CD4-positive, alpha-beta memory T cell (primary cell): ENCODE results near the gene SOX5. TPM values are rescaled to one million over a fixed set of nuclear protein-coding genes. Genes with fewer than 3 reads are reported as not detected.

Source experiments
- CTCF ChIA-PET: fragments of 350-600 bp; sonication (Branson Sonifier 250); formaldehyde crosslinking; loops from one replicate; lab custom pipeline; 2021; ENCODE audit warnings: inconsistent platforms; ENCODE audit not compliant: partially characterized antibody; lab: Charles Lee
- POLR2A ChIA-PET: fragments of 350-600 bp; sonication (Branson Sonifier 250); formaldehyde crosslinking; loops from one replicate; lab custom pipeline; 2021; ENCODE audit not compliant: partially characterized antibody; lab: Charles Lee
- DNase-seq, 5 donors: peaks; one replicate each; pipeline versions ENCODE4 v3.0.0 to v3.0.0-alpha.2; 2020 to 2022; ENCODE audit warnings: mixed read lengths in 1 of 5
- H3K27ac ChIP-seq: one replicate; pipeline ENCODE4 v1.7.0; 2013; ENCODE audit warnings: low read depth, low read length
- H3K27me3 ChIP-seq: 2 replicates; pipeline ENCODE4 v1.7.0; 2013; ENCODE audit warnings: mild to moderate bottlenecking, low read length, moderate library complexity; ENCODE audit not compliant: insufficient read depth
- H3K36me3 ChIP-seq: 2 replicates; pipeline ENCODE4 v1.7.0; 2013; ENCODE audit warnings: mild to moderate bottlenecking, low read length, moderate library complexity; ENCODE audit not compliant: insufficient read depth
- H3K4me1 ChIP-seq: 2 replicates; pipeline ENCODE4 v1.7.0; 2013; ENCODE audit warnings: mild to moderate bottlenecking, low read length, moderate library complexity; ENCODE audit not compliant: insufficient read depth
- H3K4me3 ChIP-seq, 2 donors: one replicate each; pipeline ENCODE4 v1.7.0; 2013; ENCODE audit warnings: low read length in 2 of 2, mild to moderate bottlenecking in 1 of 2
- H3K9me3 ChIP-seq, 2 donors: one replicate each; pipeline ENCODE4 v1.7.0; 2013; ENCODE audit warnings: low read length in 2 of 2, control low read depth in 1 of 2; ENCODE audit not compliant: control insufficient read depth in 1 of 2
- H3K27ac Mint-ChIP-seq, 7 donors: one replicate each; pipeline ENCODE4 v1.8.0; 2020 to 2021; ENCODE audit warnings: mixed read lengths in 7 of 7, mild to moderate bottlenecking in 6 of 7, inconsistent platforms in 3 of 7, moderate library complexity in 3 of 7
- H3K27me3 Mint-ChIP-seq, 2 donors: one replicate each; pipeline ENCODE4 v1.8.0; 2020 to 2021; ENCODE audit warnings: mixed read lengths in 2 of 2
- H3K36me3 Mint-ChIP-seq, 2 donors: one replicate each; pipeline ENCODE4 v1.8.0; 2020 to 2021; ENCODE audit warnings: mixed read lengths in 2 of 2, inconsistent platforms in 1 of 2, mild to moderate bottlenecking in 1 of 2
- H3K4me1 Mint-ChIP-seq, 4 donors: one replicate each; pipeline ENCODE4 v1.8.0; 2020 to 2021; ENCODE audit warnings: mixed read lengths in 4 of 4, mild to moderate bottlenecking in 1 of 4
- H3K4me3 Mint-ChIP-seq, 8 donors: one replicate each; pipeline ENCODE4 v1.8.0; 2020 to 2021; ENCODE audit warnings: mixed read lengths in 8 of 8, mild to moderate bottlenecking in 7 of 8, moderate library complexity in 6 of 8, inconsistent platforms in 3 of 8
- H3K9me3 Mint-ChIP-seq, 8 donors: one replicate each; pipeline ENCODE4 v1.8.0; 2020 to 2021; ENCODE audit warnings: mixed read lengths in 8 of 8, mild to moderate bottlenecking in 5 of 8, inconsistent platforms in 3 of 8, moderate library complexity in 1 of 8
- intact Hi-C: fragments of 100-400 bp; cut with micrococcal nuclease; formaldehyde crosslinking; loops from one replicate; pipeline ENCODE4 v1.15.1; 2023
- polyA plus RNA-seq, 2 donors: library from polyadenylated mRNA; unstranded; fragments of 300-500 nt; fragmentation: Illumina TruSeq; gene quantifications; one replicate each; pipeline ENCODE4 v1.2.3, GENCODE V29; 2021
- total RNA-seq, 2 experiments: library from RNA; stranded (reverse); gene quantifications; one replicate each; pipeline ENCODE4 v1.2.3, GENCODE V29; 2021

Gene SOX5
- total and polyA plus RNA-seq, 4 experiments from 2014 or later: 0.29 TPM; not detected in 3

- H3K4me1 Mint-ChIP-seq: no peaks in the 10 kb centered on the region
- H3K9me3 ChIP-seq: no peaks in the 10 kb centered on the region
- H3K27me3 Mint-ChIP-seq: no peaks in the 10 kb centered on the region
- H3K36me3 Mint-ChIP-seq: no peaks in the 10 kb centered on the region
- intact Hi-C loops: no loop called here
- ChIA-PET POLR2A (no interaction called here), CTCF (no interaction called here)
- no peak for DNase-seq
- H3K4me3 Mint-ChIP-seq: no peak overlapping the region
- H3K4me3 ChIP-seq: no peak overlapping the region
- no peaks in the 10 kb centered on the region for H3K36me3 ChIP-seq
- H3K27ac Mint-ChIP-seq: no peak overlapping the region
- H3K4me1 ChIP-seq: no peaks in the 10 kb centered on the region
- no peak overlapping the region for H3K27ac ChIP-seq
- no peaks in the 10 kb centered on the region for H3K27me3 ChIP-seq
- peaks cover 0 to 4% (median 0%) of the 10 kb centered on the region in 8 donors for H3K9me3 Mint-ChIP-seq
These were observed 361.5 kb downstream of the SOX5 start for GRCh38 chr12:23587833-23588559.

GRCh38 chr12:23585782-23586163, 363.7 kb downstream of the SOX5 start:
- ChIA-PET CTCF (no interaction called here), POLR2A (no interaction called here)
- DNase-seq: no peak
- Histone ChIP-seq H3K9me3 (no peaks in the 10 kb centered on the region), H3K27me3 (no peaks in the 10 kb centered on the region), H3K36me3 (no peaks in the 10 kb centered on the region), H3K27ac (no peak overlapping the region), H3K4me3 (no peak overlapping the region), H3K4me1 (no peaks in the 10 kb centered on the region)
- Mint-ChIP-seq H3K4me3 (no peak overlapping the region), H3K4me1 (no peaks in the 10 kb centered on the region), H3K9me3 (peaks cover 0 to 4% (median 0%) of the 10 kb centered on the region in 8 donors), H3K36me3 (no peaks in the 10 kb centered on the region), H3K27me3 (no peaks in the 10 kb centered on the region), H3K27ac (no peak overlapping the region)
- intact Hi-C loops: no loop called here

GRCh38 chr12:23585156-23585781, 364.2 kb downstream of the SOX5 start:
- H3K27ac Mint-ChIP-seq: no peak overlapping the region
- H3K27me3 Mint-ChIP-seq: no peaks in the 10 kb centered on the region
- ChIA-PET CTCF (no interaction called here), POLR2A (no interaction called here)
- H3K4me1 Mint-ChIP-seq: no peaks in the 10 kb centered on the region
- Histone ChIP-seq H3K27me3 (no peaks in the 10 kb centered on the region), H3K27ac (no peak overlapping the region), H3K36me3 (no peaks in the 10 kb centered on the region), H3K9me3 (no peaks in the 10 kb centered on the region), H3K4me1 (no peaks in the 10 kb centered on the region), H3K4me3 (no peak overlapping the region)
- H3K9me3 Mint-ChIP-seq: peaks cover 0 to 4% (median 0%) of the 10 kb centered on the region in 8 donors
- no peaks in the 10 kb centered on the region for H3K36me3 Mint-ChIP-seq
- intact Hi-C loops: no loop called here
- H3K4me3 Mint-ChIP-seq: no peak overlapping the region
- DNase-seq: no peak

- Histone ChIP-seq H3K4me1 (no peaks in the 10 kb centered on the region), H3K4me3 (no peak overlapping the region), H3K27ac (no peak overlapping the region), H3K9me3 (no peaks in the 10 kb centered on the region), H3K36me3 (no peaks in the 10 kb centered on the region), H3K27me3 (no peaks in the 10 kb centered on the region)
- no peak overlapping the region for H3K27ac Mint-ChIP-seq
- no peaks in the 10 kb centered on the region for H3K36me3 Mint-ChIP-seq
- no peaks in the 10 kb centered on the region for H3K4me1 Mint-ChIP-seq
- no peak for DNase-seq
- peaks cover 0 to 4% (median under 1%) of the 10 kb centered on the region in 8 donors for H3K9me3 Mint-ChIP-seq
- POLR2A ChIA-PET: no interaction called here
- no peak overlapping the region for H3K4me3 Mint-ChIP-seq
- intact Hi-C loops: no loop called here
- H3K27me3 Mint-ChIP-seq: no peaks in the 10 kb centered on the region
- CTCF ChIA-PET: no interaction called here
These were observed 367.6 kb downstream of the SOX5 start for GRCh38 chr12:23581913-23582312.

GRCh38 chr12:23579257-23579656, 370.2 kb downstream of the SOX5 start:
- CTCF ChIA-PET: no interaction called here
- Mint-ChIP-seq H3K9me3 (peaks cover 0 to 5% (median 1%) of the 10 kb centered on the region in 8 donors), H3K4me1 (no peaks in the 10 kb centered on the region), H3K36me3 (no peaks in the 10 kb centered on the region), H3K27me3 (no peaks in the 10 kb centered on the region), H3K27ac (no peak overlapping the region), H3K4me3 (no peak overlapping the region)
- Histone ChIP-seq H3K27me3 (no peaks in the 10 kb centered on the region), H3K4me3 (no peak overlapping the region), H3K4me1 (no peaks in the 10 kb centered on the region), H3K27ac (no peak overlapping the region), H3K36me3 (no peaks in the 10 kb centered on the region), H3K9me3 (no peaks in the 10 kb centered on the region)
- intact Hi-C loops: no loop called here
- POLR2A ChIA-PET: no interaction called here
- DNase-seq: no peak

- no peak overlapping the region for H3K4me3 Mint-ChIP-seq
- no peaks in the 10 kb centered on the region for H3K4me1 ChIP-seq
- H3K4me3 ChIP-seq: no peak overlapping the region
- H3K27ac ChIP-seq: no peak overlapping the region
- intact Hi-C loops: no loop called here
- no peak overlapping the region for H3K27ac Mint-ChIP-seq
- H3K36me3 ChIP-seq: no peaks in the 10 kb centered on the region
- H3K9me3 ChIP-seq: no peaks in the 10 kb centered on the region
- no peaks in the 10 kb centered on the region for H3K27me3 ChIP-seq
- no peaks in the 10 kb centered on the region for H3K4me1 Mint-ChIP-seq
- no peaks in the 10 kb centered on the region for H3K36me3 Mint-ChIP-seq
- POLR2A ChIA-PET: no interaction called here
- CTCF ChIA-PET: no interaction called here
- no peak for DNase-seq
- H3K27me3 Mint-ChIP-seq: no peaks in the 10 kb centered on the region
- peaks cover 0 to 5% (median 1%) of the 10 kb centered on the region in 8 donors for H3K9me3 Mint-ChIP-seq
These were observed 373.1 kb downstream of the SOX5 start for GRCh38 chr12:23576372-23576771.

GRCh38 chr12:23569356-23569755, 380.1 kb downstream of the SOX5 start:
- Histone ChIP-seq H3K4me1 (no peaks in the 10 kb centered on the region), H3K4me3 (no peak overlapping the region), H3K9me3 (no peaks in the 10 kb centered on the region), H3K36me3 (no peaks in the 10 kb centered on the region), H3K27me3 (no peaks in the 10 kb centered on the region), H3K27ac (no peak overlapping the region)
- intact Hi-C loops: no loop called here
- CTCF ChIA-PET: no interaction called here
- H3K4me1 Mint-ChIP-seq: no peaks in the 10 kb centered on the region
- no peak overlapping the region for H3K27ac Mint-ChIP-seq
- POLR2A ChIA-PET: no interaction called here
- no peaks in the 10 kb centered on the region for H3K36me3 Mint-ChIP-seq
- DNase-seq: no peak
- H3K27me3 Mint-ChIP-seq: no peaks in the 10 kb centered on the region
- H3K9me3 Mint-ChIP-seq: peaks cover 0 to 7% (median 2%) of the 10 kb centered on the region in 8 donors
- H3K4me3 Mint-ChIP-seq: no peak overlapping the region
